BJ (cell line): ENCODE measurements around the gene VWA8. TPM values are rescaled to one million over a fixed set of nuclear protein-coding genes. Genes with fewer than 3 reads are reported as not detected.

Experiments used
- CTCF ChIA-PET: fragments of 350-600 bp; formaldehyde crosslinking; extraction: SDS; loops from one replicate; lab custom pipeline; 2021; ENCODE audit warnings: antibody characterized with exemption, inconsistent platforms; lab: Yijun Ruan, JAX
- POLR2A ChIA-PET: fragments of 300-600 bp; sonication (Branson Sonifier 250); formaldehyde crosslinking; extraction: SDS; loops from one replicate; lab custom pipeline; 2021; ENCODE audit warnings: antibody characterized with exemption; lab: Charles Lee
- DNase-seq: peaks from one replicate; pipeline ENCODE4 v3.0.0-alpha.2; 2011; ENCODE audit warnings: low read depth
- H3K27me3 ChIP-seq: 2 replicates; pipeline ENCODE4 v1.6.0; 2011; ENCODE audit warnings: low read length; ENCODE audit not compliant: control insufficient read depth, insufficient read depth
- H3K36me3 ChIP-seq: 2 replicates; pipeline ENCODE4 v1.5.1; 2011; ENCODE audit warnings: low read length; ENCODE audit not compliant: control insufficient read depth, insufficient read depth
- H3K4me3 ChIP-seq: 2 replicates; pipeline ENCODE4 v1.5.1; 2011; ENCODE audit warnings: low read depth, mild to moderate bottlenecking, control low read depth, low read length
- CTCF ChIP-seq: IDR thresholded peaks from 2 replicates; pipeline ENCODE4 v1.5.1; 2011; ENCODE audit warnings: low read depth, mild to moderate bottlenecking, control low read depth, inconsistent platforms, low read length, moderate library complexity; ENCODE audit not compliant: insufficient read depth
- polyA plus RNA-seq: library from polyadenylated mRNA; depleted of rRNA; stranded (reverse); fragments of >200 nt; gene quantifications from 2 replicates; pipeline ENCODE4 v1.2.3, GENCODE V29; 2011

VWA8 gene
- polyA plus RNA-seq, 1 experiment, result 5.9 TPM

- Histone ChIP-seq H3K36me3 (no peaks in the 10 kb centered on the region), H3K4me3 (no peak overlapping the region), H3K27me3 (no peaks in the 10 kb centered on the region)
- CTCF ChIA-PET, result interaction anchor here (0.9 to 1.2 kb wide), 3 partner anchors 12 to 17 kb away, joined by 3 read pairs; no protein-coding TSS in a partner anchor
- POLR2A ChIA-PET, result no interaction called here
- DNase-seq, result no peak
- TF ChIP-seq CTCF, result no peak
These were observed 412.9 kb downstream of the VWA8 start for GRCh38 chr13:41548031-41548430.

- no peak for TF ChIP-seq CTCF
- Histone ChIP-seq H3K36me3 (no peaks in the 10 kb centered on the region), H3K4me3 (no peak overlapping the region), H3K27me3 (no peaks in the 10 kb centered on the region)
- ChIA-PET CTCF (interaction anchor here (0.9 to 1.2 kb wide), 3 partner anchors 12 to 18 kb away, joined by 3 read pairs; no protein-coding TSS in a partner anchor), POLR2A (no interaction called here)
- DNase-seq, result no peak
These were observed 413.5 kb downstream of the VWA8 start for GRCh38 chr13:41547251-41548000.

- CTCF ChIA-PET, result interaction anchor here (0.9 to 1.5 kb wide), 2 partner anchors 13 to 41 kb away, joined by 3 read pairs; no protein-coding TSS in a partner anchor
- Histone ChIP-seq H3K36me3 (no peaks in the 10 kb centered on the region), H3K27me3 (no peaks in the 10 kb centered on the region), H3K4me3 (no peak overlapping the region)
- TF ChIP-seq CTCF, result no peak
- DNase-seq, result no peak
- POLR2A ChIA-PET, result no interaction called here
These were observed 414.3 kb downstream of the VWA8 start for GRCh38 chr13:41546372-41547190.

DNA sequence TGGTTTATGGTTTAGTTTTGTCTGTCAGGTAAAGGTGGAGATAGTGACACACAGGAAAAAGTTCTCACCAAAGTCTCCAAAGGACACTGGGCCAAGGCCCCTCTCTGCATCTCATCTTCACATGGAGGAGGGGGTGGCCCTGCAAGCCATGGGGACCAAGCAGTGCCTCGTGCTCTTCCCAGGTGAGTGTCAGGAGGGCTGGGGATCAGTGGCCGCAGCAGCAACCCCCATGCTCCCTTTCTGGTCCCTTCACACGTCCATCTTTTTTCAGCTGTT lies 415.5 kb downstream of the VWA8 start:
- POLR2A ChIA-PET, result no interaction called here
- CTCF ChIA-PET, result interaction anchor here (0.7 to 1.5 kb wide), 2 partner anchors 10 to 42 kb away, joined by 3 read pairs; no protein-coding TSS in a partner anchor
- Histone ChIP-seq H3K36me3 (no peaks in the 10 kb centered on the region), H3K4me3 (no peak overlapping the region), H3K27me3 (peaks cover 2% of the 10 kb centered on the region; the same call in 1 of the 2 replicates)
- DNase-seq, result no peak
- no peak for TF ChIP-seq CTCF
